G401 (cell line): ENCODE data around the gene STARD8. TPM values are rescaled to one million over a fixed set of nuclear protein-coding genes. Genes with fewer than 3 reads are reported as not detected.
"Not testable (repeated sequence)": the region's sequence is repeated elsewhere in the genome, so short reads cannot be mapped to it uniquely, and the experiment has no call there.

Experiments
- DNase-seq: peaks from one replicate; pipeline ENCODE4 v3.0.0-alpha.2; 2015; ENCODE audit warnings: low spot score
- in situ Hi-C: cut with HindIII; loops from 2 replicates; pipeline ENCODE4 v1.10.0; 2016; ENCODE audit warnings: low sequenced_read_pairs, mixed read lengths
- total RNA-seq: library from RNA; depleted of rRNA; stranded (reverse); fragments of >200 nt; shearing (Covaris generic); gene quantifications from 2 replicates; pipeline ENCODE4 v1.2.3, GENCODE V29; 2014

Gene STARD8
- total RNA-seq, 1 experiment from 2014 or later = 0.98 TPM

DNA sequence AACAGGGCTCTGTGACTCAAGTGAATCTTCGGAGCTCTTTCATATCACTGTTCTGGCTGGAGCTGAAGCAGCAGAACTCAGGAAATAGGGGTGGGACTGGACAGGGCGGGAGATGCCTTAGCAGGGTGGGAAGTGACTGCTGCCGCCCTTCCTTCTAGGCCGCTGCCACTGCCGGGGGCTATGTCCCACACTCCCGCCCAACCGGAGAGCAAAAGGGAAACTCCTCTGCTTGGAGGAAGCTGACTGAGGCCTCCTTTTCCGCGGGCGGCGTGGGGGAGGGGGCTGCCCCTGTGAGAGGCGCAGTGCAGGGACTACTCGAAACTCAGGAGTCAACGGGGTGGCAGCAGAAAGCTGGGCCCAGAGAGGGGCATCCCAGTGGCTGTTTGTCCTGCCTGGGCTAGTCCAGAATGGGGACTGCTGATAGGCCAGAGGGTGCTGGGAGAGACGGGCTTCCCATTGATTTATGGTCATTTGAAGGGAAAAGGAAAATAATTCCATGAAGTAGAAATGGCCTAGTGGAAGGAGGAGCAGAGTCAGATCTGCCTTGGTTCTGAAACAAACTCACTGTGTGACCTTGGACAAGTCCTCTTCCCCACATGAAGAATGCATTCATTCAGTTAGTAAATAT, 36.9 kb downstream of the STARD8 start:
- in situ Hi-C loops = no loop called here
- DNase-seq = no peak

DNA sequence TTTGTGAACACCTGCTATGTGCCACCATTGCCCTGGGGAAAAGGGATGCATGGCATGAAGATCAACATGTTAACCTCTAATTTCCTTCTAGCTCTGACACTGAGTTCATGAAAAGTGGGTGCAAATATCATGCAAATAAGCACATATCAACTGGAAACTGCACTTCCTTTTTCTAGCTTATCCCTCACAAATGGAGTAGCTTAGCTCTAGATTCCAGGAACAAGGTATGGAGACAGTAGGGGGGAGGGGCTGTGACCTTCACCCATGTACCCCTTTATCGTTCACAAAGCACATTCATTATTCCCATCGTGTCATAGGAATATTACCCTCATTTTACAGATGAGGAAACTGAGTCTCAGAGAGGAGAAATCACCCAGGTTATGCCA, 37.4 kb downstream of the STARD8 start:
- in situ Hi-C loops = no loop called here
- DNase-seq = no peak

DNA sequence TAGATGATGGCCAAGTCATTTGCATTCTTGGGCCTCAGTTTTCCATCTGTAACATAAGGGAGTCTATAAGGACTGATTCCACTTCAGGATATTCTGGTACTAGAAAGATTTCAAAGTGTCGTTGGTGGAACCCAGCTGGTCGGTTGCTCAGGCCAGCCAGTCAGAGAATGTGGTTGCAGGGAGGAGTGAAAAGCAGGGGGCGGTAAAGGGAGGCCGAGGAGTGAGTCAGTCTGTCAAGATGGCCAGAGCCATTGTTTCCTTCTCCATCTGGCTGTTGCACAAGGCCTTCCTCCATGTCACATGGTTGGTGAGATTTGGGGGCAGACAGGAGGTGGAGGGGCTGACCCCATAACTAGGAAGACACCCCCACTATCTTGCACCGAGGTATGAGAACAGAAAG, 38.2 kb downstream of the STARD8 start:
- in situ Hi-C loops = no loop called here
- DNase-seq = no peak

DNA sequence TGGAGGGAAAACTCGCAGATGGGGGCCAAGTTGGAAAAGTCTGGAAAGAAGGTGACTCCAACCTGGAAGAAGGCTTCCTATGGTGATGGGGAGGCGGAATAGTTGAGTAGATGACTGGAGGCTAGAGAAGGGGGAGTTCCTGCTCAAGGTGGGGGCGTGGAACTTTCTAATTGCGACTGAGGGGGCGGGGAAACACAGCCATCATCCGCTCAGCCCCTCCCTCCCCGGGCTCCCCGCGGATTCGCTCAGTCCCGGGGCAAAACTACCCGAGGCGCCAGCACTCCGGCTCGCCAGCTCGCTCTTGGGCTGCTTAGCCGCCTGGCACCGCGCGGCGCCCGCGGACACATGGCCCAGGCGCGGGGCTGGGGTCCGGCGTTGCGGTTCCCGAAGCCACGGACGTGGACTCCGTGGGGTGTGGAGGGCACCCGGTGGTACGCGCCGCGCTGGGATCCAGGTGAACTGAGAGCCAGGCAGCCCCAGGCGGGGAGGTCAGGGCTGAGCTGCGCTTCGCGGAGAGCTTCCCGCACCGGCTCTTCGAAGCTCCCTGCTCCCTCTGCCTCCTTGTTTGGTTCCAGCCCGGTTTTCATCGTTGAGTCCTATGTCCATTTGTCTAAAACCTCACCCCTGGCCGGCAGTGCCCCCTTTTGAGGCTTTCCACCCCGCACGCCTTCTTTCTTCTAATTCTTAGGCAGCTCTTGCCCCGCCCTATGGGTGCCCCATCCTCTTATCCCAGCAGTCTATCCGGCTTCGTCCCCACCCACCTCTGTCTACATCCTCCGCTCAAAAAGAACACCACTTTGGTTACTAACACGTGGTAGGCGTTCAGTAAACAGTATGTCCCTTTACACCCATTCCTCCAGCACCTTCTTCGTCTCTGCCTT, 38.9 kb downstream of the STARD8 start:
- in situ Hi-C loops = no loop called here
- no peak for DNase-seq

DNA sequence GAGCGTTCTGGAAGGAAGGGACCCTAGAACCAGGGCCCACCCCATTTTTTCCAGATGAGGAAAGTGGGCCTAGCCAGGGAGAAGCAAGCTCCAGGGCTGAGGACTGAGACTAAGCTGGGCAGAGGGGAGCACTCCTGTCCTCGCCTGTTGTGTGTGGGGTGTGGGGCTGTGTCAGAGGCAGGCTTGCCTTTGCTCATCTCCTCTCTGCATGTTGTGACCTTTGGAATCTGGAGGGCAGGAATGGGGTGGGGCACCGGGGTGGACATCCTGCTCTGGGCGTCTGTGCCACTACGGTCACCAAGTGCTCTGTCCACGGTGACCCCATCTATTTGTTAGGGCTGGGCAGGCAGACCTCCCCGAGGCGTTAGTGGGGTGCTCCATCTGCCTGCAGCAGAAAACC, 41.5 kb downstream of the STARD8 start:
- in situ Hi-C loops, DNase-seq: not testable (repeated sequence)

DNA sequence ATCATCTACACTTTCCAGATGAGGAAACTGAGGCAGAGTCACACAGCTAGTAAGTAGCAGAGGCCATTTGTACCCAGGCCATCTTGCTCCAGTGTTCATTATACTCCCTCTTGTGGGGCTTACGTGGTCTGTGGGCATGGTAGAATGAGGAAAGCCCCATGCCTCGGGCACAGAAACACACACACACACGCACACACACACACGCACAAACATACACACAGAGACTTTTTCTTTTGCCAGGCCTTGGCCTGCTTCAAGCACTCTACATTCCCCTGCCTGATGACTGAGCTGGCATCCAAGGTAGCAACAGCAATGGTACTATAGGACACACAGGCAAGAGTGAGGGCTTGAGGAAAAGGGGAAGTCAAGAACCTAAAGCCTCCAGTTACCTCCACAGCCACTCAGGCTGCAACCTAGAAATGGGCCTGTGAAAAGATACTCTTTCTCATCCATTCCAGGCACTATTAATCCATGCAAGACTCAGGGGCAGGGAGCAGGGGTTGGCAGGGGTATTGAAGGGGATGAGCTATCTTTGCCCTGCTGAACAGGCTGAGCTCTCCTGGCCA, 43.6 kb downstream of the STARD8 start:
- no peak for DNase-seq
- in situ Hi-C loops = no loop called here

DNA sequence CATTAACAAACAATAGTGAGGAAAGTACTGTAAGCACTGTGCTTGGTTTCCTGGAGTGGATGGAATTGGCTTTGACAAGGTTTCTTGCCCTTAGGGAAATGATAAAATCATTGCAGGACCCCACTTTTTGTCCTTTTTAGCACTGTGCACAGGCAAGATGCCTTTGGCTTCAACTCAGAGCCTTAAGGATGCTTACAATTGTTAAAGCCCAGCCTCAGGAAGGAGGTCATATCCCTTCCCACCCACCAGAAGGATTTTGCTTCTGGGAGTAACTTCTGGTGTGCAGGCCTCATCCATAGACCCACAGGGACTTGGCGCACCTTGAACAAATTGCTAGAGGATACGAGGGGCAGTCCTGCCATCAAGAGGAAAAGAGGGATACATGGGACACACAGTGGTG, 44.5 kb downstream of the STARD8 start:
- DNase-seq = no peak
- in situ Hi-C loops = no loop called here

DNA sequence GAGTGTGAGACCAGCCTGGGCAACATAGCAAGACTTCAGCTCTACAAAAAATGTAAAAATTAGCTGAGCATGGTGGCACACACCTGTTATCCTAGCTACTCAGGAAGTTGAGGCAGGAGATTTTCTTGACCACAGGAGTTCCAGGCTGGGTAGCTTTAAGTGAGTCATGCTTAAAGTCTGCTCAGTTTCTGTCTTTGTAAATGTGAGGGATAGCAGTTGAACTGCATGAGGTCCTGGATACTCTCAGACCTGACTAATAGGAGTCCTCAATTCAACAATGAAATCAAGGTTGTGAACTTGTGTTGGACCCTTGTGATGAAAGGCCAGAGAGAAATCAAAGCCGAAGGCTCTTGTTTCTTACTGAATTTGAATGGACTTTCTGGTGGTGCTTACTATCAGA, 45.2 kb downstream of the STARD8 start:
- in situ Hi-C loops = no loop called here
- no peak for DNase-seq

DNA sequence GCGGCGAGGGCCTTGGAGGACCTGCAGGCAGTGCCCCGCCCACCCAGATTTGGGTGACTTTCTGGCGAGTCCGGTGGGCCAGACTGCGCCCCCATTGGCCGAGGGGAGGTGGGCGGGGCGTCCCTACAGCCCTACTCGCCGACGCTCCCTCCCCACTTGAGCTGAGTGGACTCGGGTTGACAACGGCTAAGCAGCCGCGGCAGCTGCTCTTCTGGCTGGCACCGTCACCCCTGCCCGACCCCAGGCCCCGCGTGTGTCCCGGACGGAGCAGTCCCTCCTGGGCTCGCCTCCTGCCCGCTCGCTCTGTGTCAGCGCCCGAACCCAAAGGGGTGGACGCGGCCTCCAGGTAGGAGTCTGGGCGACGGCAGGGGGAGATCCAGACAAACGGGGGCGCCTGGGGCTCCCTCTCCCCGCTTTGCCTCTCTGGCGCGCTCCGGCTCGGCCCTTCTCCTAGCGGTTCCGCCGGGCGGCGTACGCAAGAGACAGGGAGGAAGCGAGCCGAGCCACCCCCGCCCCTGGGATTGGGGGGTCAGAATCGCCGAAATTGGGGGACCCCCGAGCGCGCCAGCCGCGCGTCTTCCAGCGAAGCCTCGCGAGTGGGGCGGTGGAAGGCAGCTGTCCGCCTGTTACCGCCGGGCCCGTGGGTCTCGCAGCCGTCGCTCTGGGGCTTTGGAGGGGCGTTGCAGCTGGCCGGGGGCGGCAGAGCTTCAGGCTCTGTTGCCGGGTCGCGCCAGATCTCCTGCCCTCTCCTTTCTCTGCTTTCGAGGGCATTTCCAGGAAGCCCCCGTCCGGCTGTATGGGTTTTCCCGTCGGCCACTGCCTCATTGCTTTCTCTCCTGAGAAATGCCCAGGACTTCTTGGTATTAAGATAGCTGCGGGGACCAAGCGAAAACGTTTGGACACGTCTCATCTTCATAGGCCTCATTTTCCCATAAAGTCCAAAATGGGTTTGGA, 46.3 kb downstream of the STARD8 start:
- in situ Hi-C loops = no loop called here
- DNase-seq = peak; percentile 1

- in situ Hi-C loops = no loop called here
- no peak for DNase-seq
These were observed 47.2 kb downstream of the STARD8 start for GRCh38 chrX:68694435-68695205.

- DNase-seq = no peak
- in situ Hi-C loops = no loop called here
These were observed 47.9 kb downstream of the STARD8 start for GRCh38 chrX:68695206-68695845.

DNA sequence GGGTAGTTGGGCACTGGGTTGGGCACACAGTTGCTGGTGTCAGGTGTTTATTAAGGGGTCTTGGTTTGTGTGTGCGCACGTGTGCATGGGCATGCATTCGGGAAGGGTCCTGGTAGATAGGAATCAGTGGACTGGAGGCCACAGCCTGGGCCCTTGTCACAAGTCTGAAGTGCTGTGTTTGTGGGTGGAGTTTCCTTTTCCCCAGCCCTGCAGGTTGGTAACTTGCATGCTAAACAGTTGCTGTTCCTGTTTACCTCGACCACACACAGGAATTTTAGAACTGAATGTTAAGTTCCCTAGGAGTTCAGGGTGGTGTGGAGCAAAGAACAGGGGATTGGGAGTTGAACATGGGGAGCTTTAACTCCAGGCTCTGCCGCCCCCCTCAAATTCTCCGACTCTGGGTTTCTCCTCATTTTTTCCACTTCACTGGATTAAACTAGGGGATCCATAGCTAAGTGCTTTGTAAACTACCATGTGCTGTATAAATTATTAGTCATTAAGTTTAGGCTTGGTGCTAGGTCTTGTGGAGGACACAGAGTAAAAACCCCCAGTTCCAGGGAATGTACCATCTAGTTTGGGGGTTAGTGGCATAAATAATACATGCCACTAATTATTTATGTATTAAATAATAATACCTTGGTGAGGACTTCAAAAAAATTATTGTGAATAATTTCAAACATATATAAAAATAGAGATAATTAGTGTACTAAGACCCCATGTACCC, 49.0 kb downstream of the STARD8 start:
- in situ Hi-C loops = no loop called here
- no peak for DNase-seq

DNA sequence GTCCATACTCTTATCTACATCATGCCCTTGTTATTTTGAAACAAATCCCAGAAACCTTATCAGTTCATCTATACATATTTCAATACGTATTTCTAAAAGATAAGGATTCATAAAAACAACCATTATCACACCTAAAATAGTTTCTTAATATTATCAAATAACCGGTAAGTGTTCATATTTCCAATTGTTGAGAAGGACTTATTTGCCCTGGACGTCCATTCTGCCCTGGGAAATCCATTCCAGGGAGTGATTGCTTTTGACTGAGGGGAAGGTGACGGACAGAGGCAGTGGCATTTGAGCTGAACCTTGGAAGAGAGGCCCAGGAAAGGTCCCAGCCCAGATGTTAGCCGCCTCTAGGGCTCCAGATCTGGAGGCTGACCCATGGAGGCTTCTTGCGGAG, 49.6 kb downstream of the STARD8 start:
- no peak for DNase-seq
- in situ Hi-C loops = no loop called here

DNA sequence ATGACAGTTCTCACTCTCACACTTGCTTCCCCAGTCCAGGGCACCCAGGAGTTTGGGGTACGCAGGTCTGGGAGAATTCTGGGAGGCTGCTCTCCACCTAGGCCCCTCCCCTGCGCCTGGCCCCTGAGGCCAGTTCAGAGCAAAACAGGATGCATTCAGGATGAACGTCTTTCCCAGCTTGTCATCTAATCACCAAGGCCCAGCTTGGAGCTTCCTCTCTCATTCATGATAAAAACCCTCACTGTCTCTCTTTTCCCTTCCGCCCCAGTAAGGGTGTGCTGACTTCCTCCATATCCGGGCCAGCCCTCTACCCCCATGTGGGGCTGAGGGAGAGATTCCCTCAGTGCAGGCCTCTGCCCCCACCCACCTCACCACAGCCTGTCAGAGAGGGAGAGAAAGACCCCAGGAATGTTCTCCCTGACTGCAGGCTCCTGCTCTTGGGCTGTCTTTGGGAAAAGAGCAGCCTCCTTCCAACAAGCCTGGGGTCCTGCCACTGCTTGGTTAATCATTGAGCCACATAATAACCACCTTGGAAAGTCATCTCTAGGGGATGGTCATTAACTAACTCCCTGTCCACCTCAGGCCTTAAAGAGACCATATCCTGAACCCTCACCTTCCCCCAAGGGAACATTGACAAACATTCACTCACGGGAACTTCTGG, 50.1 kb downstream of the STARD8 start:
- in situ Hi-C loops = no loop called here
- no peak for DNase-seq

- in situ Hi-C loops = no loop called here
- no peak for DNase-seq
These were observed 51.5 kb downstream of the STARD8 start for GRCh38 chrX:68698942-68699341.

DNA sequence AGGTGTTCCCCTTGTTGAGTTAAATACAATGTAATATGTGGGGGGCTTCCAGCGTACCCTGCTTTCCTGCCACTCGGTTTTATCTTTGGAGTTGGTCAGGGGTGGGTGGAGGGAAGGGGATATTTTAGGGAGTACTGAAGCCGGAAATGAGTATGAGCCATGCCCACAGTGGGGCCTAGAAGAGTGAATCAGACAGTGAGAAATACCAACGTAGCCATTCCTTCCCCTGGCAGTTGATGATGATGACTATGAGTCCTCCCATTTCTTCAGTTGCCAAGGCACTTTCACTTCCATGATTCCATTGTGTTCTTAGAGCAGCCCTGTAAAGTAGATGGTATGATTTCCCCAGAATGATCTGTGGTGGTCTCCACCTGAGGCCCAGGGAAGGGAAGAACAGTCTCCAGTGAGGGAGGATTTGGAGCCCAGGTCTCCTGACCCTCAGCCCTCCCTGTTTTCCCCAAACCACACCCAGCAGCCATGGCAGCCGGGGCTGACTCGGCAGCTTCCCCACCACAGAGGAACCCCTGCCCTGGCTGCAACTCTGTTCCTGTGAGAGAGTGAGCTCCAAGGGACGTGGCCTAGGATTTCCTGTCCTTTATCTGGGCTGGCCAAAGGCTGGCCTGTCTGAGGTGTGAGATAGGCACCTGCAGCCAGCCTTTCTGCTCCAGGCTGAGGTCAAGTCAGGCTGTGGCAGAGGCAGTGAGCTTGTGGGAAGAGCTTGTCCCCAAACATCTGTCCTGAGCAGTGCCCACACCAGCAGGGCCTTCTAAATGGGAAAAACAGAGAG, 52.7 kb downstream of the STARD8 start:
- in situ Hi-C loops = no loop called here
- no peak for DNase-seq
